A549 (cell line): Measurements from ENCODE around the gene PDE4D. TPM values are rescaled to one million over a fixed set of nuclear protein-coding genes. Genes with fewer than 3 reads are reported as not detected.

Experiments used
- ATAC-seq, 2 experiments: fragments of 200-7000 bp in 1 of 2; fragments of >200 bp in 1 of 2; cut with Nextera tagmentation in 1 of 2; cut with Tn5 transposase in 1 of 2; 3 replicates each; pipeline versions ENCODE4 v1.8.0 to v1.9.1; 2018 to 2020; ENCODE audit warnings: mild to moderate bottlenecking in 1 of 2, moderate library complexity in 1 of 2
- CTCF ChIA-PET: fragments of 300-600 bp; sonication (Branson Sonifier 250); formaldehyde crosslinking; extraction: SDS; loops from one replicate; lab custom pipeline; 2021; ENCODE audit warnings: antibody characterized with exemption, inconsistent platforms; lab: Yijun Ruan, JAX
- POLR2A ChIA-PET: fragments of 350-600 bp; formaldehyde crosslinking; extraction: SDS; loops from one replicate; lab custom pipeline; 2021; ENCODE audit warnings: antibody characterized with exemption, inconsistent platforms; lab: Yijun Ruan, JAX
- DNase-seq, 2 experiments: peaks; one replicate each; pipeline versions ENCODE4 v3.0.0 to v3.0.0-alpha.2; 2011 to 2016; ENCODE audit warnings: low read depth in 1 of 2, low spot score in 1 of 2
- FAIRE-seq: peaks from 2 replicates; lab custom pipeline; 2011; peaks lifted over from hg19 to GRCh38; lab: Jason Lieb, UNC
- H3K27ac ChIP-seq, 2 experiments: fragments of >200 bp; sonication (Bioruptor Twin); formaldehyde crosslinking; 3 replicates each; pipeline ENCODE4 v1.5.1; 2016 to 2017
- H3K4me1 ChIP-seq: fragments of >200 bp; sonication (Bioruptor Twin); formaldehyde crosslinking; 3 replicates; pipeline ENCODE4 v1.6.1; 2016
- H3K4me2 ChIP-seq: fragments of >200 bp; sonication (Bioruptor Twin); formaldehyde crosslinking; 3 replicates; pipeline ENCODE4 v1.6.1; 2016
- H3K4me3 ChIP-seq: fragments of >200 bp; sonication (Bioruptor Twin); formaldehyde crosslinking; 3 replicates; pipeline ENCODE4 v1.5.1; 2016
- H3K9me3 ChIP-seq: fragments of >200 bp; sonication (Bioruptor Twin); formaldehyde crosslinking; 3 replicates; pipeline ENCODE4 v1.6.1; 2016
- CBX2 ChIP-seq: fragments of 200-600 bp; sonication (generic); IDR thresholded peaks from 2 replicates; pipeline ENCODE4 v1.6.1; 2016; ENCODE audit warnings: low read depth, mild to moderate bottlenecking, borderline replicate concordance
- CBX8 ChIP-seq: fragments of 200-600 bp; sonication (generic); IDR thresholded peaks from 2 replicates; pipeline ENCODE4 v1.6.1; 2016
- E2F6 ChIP-seq: IDR thresholded peaks from 2 replicates; pipeline ENCODE4 v1.6.1; 2012; ENCODE audit warnings: low read depth, borderline replicate concordance
- EHF ChIP-seq: fragments of 250-450 bp; sonication (Bioruptor Pico); IDR thresholded peaks from 2 replicates; pipeline ENCODE4 v1.5.0; 2020; ENCODE audit warnings: mild to moderate bottlenecking
- EHMT2 ChIP-seq: fragments of 200-600 bp; sonication (generic); IDR thresholded peaks from 2 replicates; pipeline ENCODE4 v1.6.1; 2016; ENCODE audit warnings: antibody characterized with exemption, low read depth, mild to moderate bottlenecking, moderate library complexity
- FOSL2 ChIP-seq, 2 experiments: fragments of 450-650 bp in 1 of 2; fragments of >200 bp in 1 of 2; sonication (Bioruptor Twin) in 1 of 2; formaldehyde crosslinking; IDR thresholded peaks; 2 replicates each; pipeline versions ENCODE4 v1.5.0 to v1.6.1; 2016 to 2020; ENCODE audit warnings: mild to moderate bottlenecking in 1 of 2, moderate library complexity in 1 of 2
- HEYL ChIP-seq: fragments of 250-450 bp; sonication (Bioruptor Pico); IDR thresholded peaks from 2 replicates; pipeline ENCODE4 v1.8.0; 2021; ENCODE audit warnings: mild to moderate bottlenecking, moderate library complexity
- HOXB5 ChIP-seq: fragments of 250-450 bp; sonication (Bioruptor Pico); IDR thresholded peaks from 2 replicates; pipeline ENCODE4 v1.5.0; 2020; ENCODE audit warnings: mild to moderate bottlenecking, moderate library complexity
- JUN ChIP-seq, 2 experiments: fragments of >200 bp; sonication (Bioruptor Twin); formaldehyde crosslinking; IDR thresholded peaks; 2 replicates in 1 of 2; 3 replicates in 1 of 2; pipeline ENCODE4 v1.6.1; 2016 to 2017
- JUNB ChIP-seq: fragments of >200 bp; sonication (Bioruptor Twin); formaldehyde crosslinking; IDR thresholded peaks from 2 replicates; pipeline ENCODE4 v1.6.1; 2016
- MAFK ChIP-seq: fragments of 450-650 bp; IDR thresholded peaks from 2 replicates; pipeline ENCODE4 v1.6.1; 2014; ENCODE audit not compliant: partially characterized antibody
- PHF8 ChIP-seq: fragments of 200-600 bp; sonication (generic); IDR thresholded peaks from 2 replicates; pipeline ENCODE4 v1.6.1; 2016; ENCODE audit warnings: low read depth, mild to moderate bottlenecking, antibody characterized with exemption, moderate library complexity, borderline replicate concordance
- RARB ChIP-seq: fragments of 250-450 bp; sonication (Bioruptor Pico); IDR thresholded peaks from 2 replicates; pipeline ENCODE4 v1.8.0; 2021; ENCODE audit warnings: mild to moderate bottlenecking, moderate library complexity
- SREBF2 ChIP-seq: fragments of 450-650 bp; IDR thresholded peaks from 2 replicates; pipeline ENCODE4 v1.6.1; 2014; ENCODE audit warnings: mild to moderate bottlenecking, moderate library complexity
- WGBS: methylation state at CpG from one replicate; pipeline ENCODE4 v1.1.6; 2017; ENCODE audit errors: missing lambda C conversion rate; 5-methylcytosine and 5-hydroxymethylcytosine counted together
- polyA plus RNA-seq, 4 experiments: library from polyadenylated mRNA; depleted of rRNA in 3 of 4; stranded (reverse); fragments of >200 nt; fragmentation: RNase III in 1 of 4; extraction: RNeasy Plus Mini Kit Qiagen cat#74134 plus additional on column Dnase treatment in 1 of 4; gene quantifications; 2 replicates in 3 of 4; 3 replicates in 1 of 4; pipeline ENCODE4 v1.2.3, GENCODE V29; 2011 to 2017
- TF ChIP-seq, protein P1 (sequence below): IDR thresholded peaks from 2 replicates; pipeline ENCODE4 v1.6.1; 2012

The PDE4D gene
- polyA plus RNA-seq, 2 of the 4 experiments (the other 2 are of a cell fraction), result 74.0 to 213 TPM

DNA sequence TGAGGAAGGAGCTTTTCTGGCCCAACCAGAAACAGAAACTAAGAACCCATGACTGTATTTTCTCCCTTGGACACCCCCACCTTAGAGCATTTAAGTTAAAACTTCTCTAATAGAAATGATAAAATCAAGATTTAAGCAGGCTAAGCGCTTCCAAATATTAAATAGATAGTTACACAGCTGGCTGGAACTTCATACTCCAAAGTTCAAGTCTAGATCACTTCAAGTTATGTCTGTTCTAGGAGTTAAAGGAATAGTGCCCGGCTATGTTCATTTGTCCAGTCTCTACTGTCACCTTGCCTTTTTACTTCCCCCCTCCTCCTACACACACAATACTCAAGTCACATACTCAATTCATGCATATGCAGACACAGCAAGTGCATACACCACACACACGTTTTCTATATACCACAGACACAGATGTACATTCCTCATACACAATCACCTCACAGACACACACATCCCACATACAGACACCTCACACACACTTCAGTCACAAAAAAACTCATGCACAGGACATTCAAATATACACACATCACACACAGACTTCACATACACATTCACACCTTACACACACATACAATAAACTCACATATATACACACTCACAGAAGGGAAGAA lies 237.7 kb downstream of the PDE4D start:
- Histone ChIP-seq H3K9me3 (no peaks in the 10 kb centered on the region), H3K27ac (peak overlapping the region; percentile 52 to 57), H3K4me1 (peaks cover 90% of the 10 kb centered on the region), H3K4me2 (peak overlapping the region; percentile 62), H3K4me3 (no peak overlapping the region)
- peak in 1 of 2 experiments; percentile 16; a peak in 2 of 6 replicates for ATAC-seq
- no peak for TF ChIP-seq MAFK
- TF ChIP-seq PHF8, result no peak
- no peak for TF ChIP-seq JUN (IDR thresholded peaks at IDR 0.05)
- no peak for TF ChIP-seq SREBF2
- ChIA-PET CTCF (no interaction called here), POLR2A (no interaction called here)
- WGBS, result 36% methylated on average over 3 of the region's 3 CpGs
- no peak for DNase-seq
- FAIRE-seq, result no peak

DNA sequence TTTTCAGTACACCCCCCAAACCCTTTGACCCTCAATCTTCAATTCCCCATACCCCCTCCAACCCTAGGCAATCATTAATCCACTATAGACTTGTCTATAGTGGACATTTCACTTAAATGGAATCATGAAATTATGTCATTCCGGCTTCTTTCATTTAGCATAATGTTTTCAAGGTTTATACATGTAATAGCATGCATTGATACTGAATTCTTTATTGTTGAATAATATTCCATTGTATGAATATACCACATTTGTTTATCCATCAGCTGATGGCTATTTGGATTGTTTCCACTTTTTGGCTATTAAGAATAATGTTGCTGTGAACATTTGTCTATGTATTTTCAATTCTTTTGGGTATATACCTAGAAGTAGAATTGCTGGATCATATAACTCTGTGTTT lies 238.8 kb downstream of the PDE4D start:
- CTCF ChIA-PET, result no interaction called here
- ATAC-seq, result no peak
- FAIRE-seq, result peak; percentile 7

GRCh38 chr5:59652449-59652848 lies 241.1 kb downstream of the PDE4D start:
- FAIRE-seq (peak; percentile 51), DNase-seq (no peak), ATAC-seq (no peak)
- H3K9me3 ChIP-seq, result no peaks in the 10 kb centered on the region
- H3K27ac ChIP-seq, result 0 out of 6 replicates have a peak overlapping the region, but pooled peaks of 1 of the 2 experiments have one; percentile 1
- POLR2A ChIA-PET, result no interaction called here
- peaks cover 74% of the 10 kb centered on the region for H3K4me1 ChIP-seq
- WGBS, result 82% methylated on average over 2 of the region's 2 CpGs
- peak overlapping the region; percentile 64; the same call in 2 of the 3 replicates for H3K4me2 ChIP-seq
- CTCF ChIA-PET, result interaction anchor here (0.7 kb wide), 1 partner anchor 8 kb away, joined by 4 read pairs; no protein-coding TSS in a partner anchor
- no peak overlapping the region for H3K4me3 ChIP-seq
- TF ChIP-seq, protein P1, sequence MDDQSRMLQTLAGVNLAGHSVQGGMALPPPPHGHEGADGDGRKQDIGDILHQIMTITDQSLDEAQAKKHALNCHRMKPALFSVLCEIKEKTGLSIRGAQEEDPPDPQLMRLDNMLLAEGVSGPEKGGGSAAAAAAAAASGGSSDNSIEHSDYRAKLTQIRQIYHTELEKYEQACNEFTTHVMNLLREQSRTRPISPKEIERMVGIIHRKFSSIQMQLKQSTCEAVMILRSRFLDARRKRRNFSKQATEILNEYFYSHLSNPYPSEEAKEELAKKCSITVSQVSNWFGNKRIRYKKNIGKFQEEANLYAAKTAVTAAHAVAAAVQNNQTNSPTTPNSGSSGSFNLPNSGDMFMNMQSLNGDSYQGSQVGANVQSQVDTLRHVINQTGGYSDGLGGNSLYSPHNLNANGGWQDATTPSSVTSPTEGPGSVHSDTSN, result no peak
- TF ChIP-seq CBX2 (no peak), RARB (CRISPR knock-in tag) (no peak), SREBF2 (no peak), HEYL (CRISPR knock-in tag) (no peak), JUNB (no peak), E2F6 (no peak), FOSL2 (IDR thresholded peaks at IDR 0.05) (no peak), FOSL2 (CRISPR knock-in tag; IDR thresholded peaks at IDR 0.05) (no peak), CBX8 (no peak)

More for the DNA sequence above, 238.8 kb downstream of the PDE4D start:
- no peak for TF ChIP-seq EHMT2
- TF ChIP-seq EHF (CRISPR knock-in tag), result no peak
- TF ChIP-seq E2F6, result no peak
- no peak for TF ChIP-seq HOXB5 (CRISPR knock-in tag)
- Histone ChIP-seq H3K27ac (peak overlapping the region in 1 of 2 experiments; percentile 8; a peak in 1 of 6 replicates), H3K4me2 (peak overlapping the region; percentile 64; the same call in 2 of the 3 replicates), H3K9me3 (no peaks in the 10 kb centered on the region), H3K4me3 (no peak overlapping the region), H3K4me1 (peaks cover 79% of the 10 kb centered on the region)
- no peak for DNase-seq
- WGBS, result 91% methylated on average over 1 of the region's 1 CpG
- POLR2A ChIA-PET, result no interaction called here
